Testis (tissue), 3 donors: ENCODE results near the gene TYW1B. TPM values are rescaled to one million over a fixed set of nuclear protein-coding genes. Genes with fewer than 3 reads are reported as not detected.
"Not testable (repeated sequence)": the region's sequence is repeated elsewhere in the genome, so short reads cannot be mapped to it uniquely, and the experiment has no call there.

Experiments
- DNase-seq: peaks from one replicate; pipeline ENCODE4 v3.0.0-alpha.2; 2019
- H3K27ac ChIP-seq, 2 donors: fragments of 200-600 bp; sonication (generic); one replicate each; pipeline ENCODE4 v1.5.1; 2019
- H3K27me3 ChIP-seq: fragments of 200-600 bp; sonication (generic); one replicate; pipeline ENCODE4 v1.5.1; 2019
- H3K36me3 ChIP-seq: fragments of 200-600 bp; sonication (generic); one replicate; pipeline ENCODE4 v1.5.1; 2017; ENCODE audit warnings: low read depth; ENCODE audit errors: missing control alignments
- H3K4me1 ChIP-seq: fragments of 200-600 bp; sonication (generic); one replicate; pipeline ENCODE4 v1.5.1; 2019
- H3K4me3 ChIP-seq, 2 donors: fragments of 200-600 bp; sonication (generic); one replicate each; pipeline ENCODE4 v1.5.1; 2017 to 2019
- H3K9me3 ChIP-seq: fragments of 200-600 bp; sonication (generic); one replicate; pipeline ENCODE4 v1.5.1; 2017
- CTCF ChIP-seq, 3 experiments: fragments of 450-650 bp in 2 of 3; fragments of 200-600 bp in 1 of 3; sonication (generic) in 1 of 3; IDR thresholded peaks; one replicate each; pipeline ENCODE4 v1.5.1; 2016 to 2019; ENCODE audit warnings: antibody characterized with exemption in 3 of 3, mild to moderate bottlenecking in 2 of 3, moderate library complexity in 1 of 3
- POLR2A ChIP-seq: fragments of 450-650 bp; IDR thresholded peaks from one replicate; pipeline ENCODE4 v1.6.1; 2017; ENCODE audit warnings: antibody characterized with exemption, mild to moderate bottlenecking, moderate library complexity
- WGBS, 2 donors: methylation state at CpG; one replicate each; pipeline ENCODE4 v1.1.5; 2018; 5-methylcytosine and 5-hydroxymethylcytosine counted together
- intact Hi-C: fragments of 100-400 bp; cut with DNase I; formaldehyde crosslinking; loops from one replicate; pipeline ENCODE4 v1.15.1; 2023; ENCODE audit warnings: low total_unique reads
- polyA plus RNA-seq: library from polyadenylated mRNA; stranded (reverse); fragments of 350-450 nt; fragmentation: Illumina TruSeq; extraction: RNeasy Lipid Tissue Mini Kit (QIAGEN cat#74804); gene quantifications from one replicate; pipeline ENCODE4 v1.2.3, GENCODE V29; 2014; ENCODE audit warnings: low read depth, low replicate concordance; ENCODE audit not compliant: insufficient read depth
- total RNA-seq, 2 donors: library from RNA; depleted of rRNA; stranded (reverse); fragments of >200 nt; gene quantifications; one replicate each; pipeline ENCODE4 v1.2.3, GENCODE V29; 2016

TYW1B gene
- total and polyA plus RNA-seq, 3 donors from 2014 or later = 8.9 to 11.3 (median 10.5) TPM

DNA sequence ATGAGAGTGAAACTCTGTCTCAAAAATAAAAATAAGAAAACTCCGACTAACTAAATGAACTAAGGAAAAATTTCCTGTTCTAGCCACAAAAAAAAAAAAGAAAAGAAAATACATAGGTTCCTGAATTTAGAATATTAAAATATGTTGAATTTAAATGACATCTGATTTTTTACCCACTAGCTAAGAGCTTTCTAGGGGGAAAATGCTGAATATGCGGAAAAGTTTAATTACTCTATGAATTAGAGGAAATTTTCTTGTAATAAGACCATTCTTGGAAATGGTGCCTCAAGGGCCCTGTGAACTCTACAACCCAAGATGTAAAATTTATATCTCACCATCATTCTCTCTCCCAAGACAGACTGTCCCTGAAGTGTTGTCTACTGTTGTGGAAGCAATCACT is 250.9 kb downstream of the TYW1B start:
- H3K4me3 ChIP-seq = no peak overlapping the region
- 87 to 95% methylated on average over 2 of the region's 2 CpGs for WGBS, 2 donors
- H3K36me3 ChIP-seq = no peaks in the 10 kb centered on the region
- TF ChIP-seq POLR2A (no peak), CTCF (IDR thresholded peaks at IDR 0.05) (no peak)
- no peaks in the 10 kb centered on the region for H3K27me3 ChIP-seq
- intact Hi-C loops = no loop called here
- no peaks in the 10 kb centered on the region for H3K9me3 ChIP-seq
- no peak for DNase-seq
- no peaks in the 10 kb centered on the region for H3K4me1 ChIP-seq
- no peak overlapping the region for H3K27ac ChIP-seq

GRCh38 chr7:72561988-72562387 is 266.0 kb downstream of the TYW1B start:
- H3K4me3 ChIP-seq, H3K4me1 ChIP-seq, H3K36me3 ChIP-seq, H3K27ac ChIP-seq, H3K9me3 ChIP-seq, intact Hi-C loops, DNase-seq, H3K27me3 ChIP-seq: not testable (repeated sequence)
- WGBS, 2 donors = 92 to 96% methylated on average over 3 of the region's 3 CpGs

DNA sequence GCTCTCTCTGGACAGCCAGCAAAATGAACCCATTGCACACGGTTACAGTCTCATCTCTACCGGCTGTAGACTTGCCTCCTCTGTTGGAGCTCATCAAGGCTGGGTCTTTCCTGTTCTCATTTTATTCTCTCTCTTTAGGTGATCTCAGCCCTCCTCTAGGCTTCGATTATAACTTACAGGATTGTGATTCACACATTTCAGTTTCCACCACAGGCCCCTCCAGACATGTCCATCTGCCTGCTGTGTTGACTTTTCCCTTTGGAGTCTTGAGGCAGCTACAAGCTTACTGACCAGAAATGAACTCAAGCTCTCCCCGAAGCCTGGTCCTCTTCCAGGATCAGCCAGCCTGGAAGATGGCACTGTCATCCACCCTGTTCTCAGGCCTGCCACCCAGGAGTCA is 268.5 kb downstream of the TYW1B start:
- H3K27me3 ChIP-seq, H3K4me1 ChIP-seq, H3K27ac ChIP-seq, H3K36me3 ChIP-seq, H3K4me3 ChIP-seq, DNase-seq, intact Hi-C loops, H3K9me3 ChIP-seq: not testable (repeated sequence)
- 79 to 91% methylated on average over 3 of the region's 4 CpGs for WGBS, 2 donors

GRCh38 chr7:72556733-72557132 is 271.3 kb downstream of the TYW1B start:
- H3K27me3 ChIP-seq, H3K27ac ChIP-seq, intact Hi-C loops, H3K9me3 ChIP-seq, H3K36me3 ChIP-seq, H3K4me3 ChIP-seq, DNase-seq, H3K4me1 ChIP-seq: not testable (repeated sequence)
- WGBS, 2 donors = 59 to 66% methylated on average over 4 of the region's 4 CpGs

DNA sequence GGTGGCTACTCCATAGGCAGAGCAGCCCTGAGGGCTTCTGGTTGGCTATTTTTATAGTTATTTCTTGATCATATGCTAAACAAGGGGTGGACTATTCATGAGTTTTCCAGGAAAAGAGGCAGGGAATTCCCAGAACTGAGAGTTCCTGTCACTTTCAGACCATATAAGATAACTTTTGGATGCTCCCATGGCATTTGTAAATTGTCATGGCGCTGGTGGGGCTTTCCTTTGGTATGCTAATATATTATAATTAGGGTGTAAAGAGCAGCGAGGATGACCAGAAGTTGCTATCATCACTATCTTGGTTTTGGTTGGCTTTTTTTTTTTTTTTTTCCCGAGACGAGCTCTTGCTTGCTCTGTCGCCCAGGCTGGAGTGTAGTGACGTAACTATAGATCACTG is 272.8 kb downstream of the TYW1B start:
- WGBS, 2 donors = 92 to 93% methylated on average over 6 of the region's 6 CpGs
- H3K36me3 ChIP-seq, H3K9me3 ChIP-seq, H3K4me3 ChIP-seq, H3K27me3 ChIP-seq, DNase-seq, H3K27ac ChIP-seq, H3K4me1 ChIP-seq, intact Hi-C loops: not testable (repeated sequence)

- not testable (repeated sequence) for DNase-seq
These were observed 273.6 kb downstream of the TYW1B start for GRCh38 chr7:72554401-72554800.

GRCh38 chr7:72550454-72550853 is 277.5 kb downstream of the TYW1B start:
- H3K9me3 ChIP-seq, H3K4me1 ChIP-seq, H3K27ac ChIP-seq, H3K36me3 ChIP-seq, H3K4me3 ChIP-seq, intact Hi-C loops, H3K27me3 ChIP-seq: not testable (repeated sequence)
- DNase-seq = peak; percentile 15

More at GRCh38 chr7:72554401-72554800, 273.6 kb downstream of the TYW1B start:
- 84 to 94% methylated on average over 3 of the region's 5 CpGs for WGBS, 2 donors
- H3K36me3 ChIP-seq, H3K4me3 ChIP-seq, H3K4me1 ChIP-seq, H3K27ac ChIP-seq, intact Hi-C loops, H3K27me3 ChIP-seq, H3K9me3 ChIP-seq: not testable (repeated sequence)

DNA sequence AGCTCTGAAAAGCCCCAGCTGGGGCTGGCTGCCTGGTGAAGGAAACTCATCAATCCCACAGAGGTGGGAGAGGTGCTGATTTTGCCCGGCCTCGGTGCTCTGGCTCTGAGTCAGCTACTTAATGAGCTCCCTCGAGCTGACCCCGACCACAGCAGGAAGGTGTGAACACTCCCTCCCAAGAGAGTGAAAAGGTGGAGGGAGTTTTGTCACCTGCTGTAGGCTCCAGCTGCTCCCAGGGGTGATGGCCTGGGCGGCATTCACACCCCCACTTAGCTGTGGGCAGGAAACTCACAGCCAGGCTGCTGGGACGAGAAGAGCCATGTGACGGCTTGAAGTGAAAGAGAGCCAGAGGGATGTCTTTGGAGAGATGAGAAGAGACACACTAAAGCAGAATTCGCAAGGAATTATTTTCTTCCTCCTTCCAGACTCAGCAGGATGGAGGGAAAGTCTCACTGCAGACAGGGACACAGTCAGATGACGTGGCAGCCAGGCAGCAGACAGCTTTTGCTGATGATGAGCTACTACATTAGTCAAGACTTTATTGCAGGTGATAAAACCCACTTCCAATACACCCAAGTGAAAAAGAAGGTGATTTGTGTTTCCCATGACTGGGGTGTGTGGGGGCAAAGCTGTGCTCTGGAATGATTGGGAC is 281.3 kb downstream of the TYW1B start:
- DNase-seq, intact Hi-C loops: not testable (repeated sequence)

DNA sequence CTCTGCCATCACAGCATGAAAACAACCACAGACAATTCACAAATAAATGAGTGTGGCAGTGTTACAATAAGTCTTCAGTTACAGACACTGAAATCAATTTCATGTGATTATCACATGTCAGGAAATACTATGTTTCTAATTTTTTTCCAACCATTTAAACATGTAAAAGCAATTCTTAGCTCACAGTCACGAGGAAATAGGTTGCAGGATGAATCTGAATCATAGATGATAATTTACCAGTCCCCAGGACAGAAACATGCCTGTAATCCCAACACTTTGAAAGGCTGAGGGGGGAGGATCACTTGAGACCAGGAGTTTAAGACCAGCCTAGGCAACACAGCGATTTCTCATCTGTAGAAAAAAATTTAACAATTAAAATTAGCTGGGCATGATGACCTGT is 283.5 kb downstream of the TYW1B start:
- WGBS, 2 donors = 51 to 72% methylated on average over 2 of the region's 2 CpGs
- H3K9me3 ChIP-seq, H3K27me3 ChIP-seq, H3K4me3 ChIP-seq, DNase-seq, H3K27ac ChIP-seq, intact Hi-C loops, H3K4me1 ChIP-seq, H3K36me3 ChIP-seq: not testable (repeated sequence)

More for the DNA sequence above, 281.3 kb downstream of the TYW1B start:
- not testable (repeated sequence) for H3K27me3 ChIP-seq, H3K27ac ChIP-seq, H3K36me3 ChIP-seq, H3K4me1 ChIP-seq, H3K9me3 ChIP-seq, H3K4me3 ChIP-seq
- WGBS, 2 donors = 45 to 52% methylated on average over 9 of the region's 9 CpGs
